22Rv1 (cell line): ENCODE measurements around the gene CHD6.

Experiments used
- CTCF ChIP-seq: fragments of 450-650 bp; IDR thresholded peaks from 2 replicates; pipeline ENCODE4 v1.5.1; 2017; ENCODE audit warnings: mild to moderate bottlenecking
- ZFX ChIP-seq: fragments of 450-650 bp; IDR thresholded peaks from 2 replicates; pipeline ENCODE4 v1.6.1; 2017; ENCODE audit warnings: antibody characterized with exemption, borderline replicate concordance

- TF ChIP-seq CTCF = no peak
- TF ChIP-seq ZFX = no peak
These were observed 262.5 kb downstream of the CHD6 start for GRCh38 chr20:41355598-41356203.
